KMS-11 (cell line): ENCODE data around the gene DNAJB11.

ENCODE experiments used
- H2AFZ ChIP-seq: fragments of 200-600 bp; sonication (generic); 2 replicates; pipeline ENCODE4 v1.6.1; 2016; ENCODE audit warnings: antibody characterized with exemption, mixed run types, low read depth
- H3K27ac ChIP-seq: fragments of 200-600 bp; sonication (generic); 2 replicates; pipeline ENCODE4 v1.6.1; 2016; ENCODE audit warnings: mild to moderate bottlenecking, mixed run types
- H3K27me3 ChIP-seq: fragments of 200-600 bp; sonication (generic); 2 replicates; pipeline ENCODE4 v1.6.1; 2017; ENCODE audit warnings: mild to moderate bottlenecking, low read depth, mixed run types, moderate library complexity; ENCODE audit not compliant: insufficient read depth
- H3K36me3 ChIP-seq: fragments of 200-600 bp; sonication (generic); 2 replicates; pipeline ENCODE4 v1.6.1; 2017; ENCODE audit warnings: mild to moderate bottlenecking, mixed run types; ENCODE audit not compliant: insufficient read depth
- H3K4me1 ChIP-seq: fragments of 200-600 bp; sonication (generic); 2 replicates; pipeline ENCODE4 v1.6.1; 2016; ENCODE audit warnings: mild to moderate bottlenecking, low read depth, mixed run types; ENCODE audit not compliant: poor library complexity, severe bottlenecking
- H3K4me2 ChIP-seq: fragments of 200-600 bp; sonication (generic); 2 replicates; pipeline ENCODE4 v1.7.0; 2016; ENCODE audit warnings: mild to moderate bottlenecking, mixed run types
- H3K4me3 ChIP-seq: fragments of 200-600 bp; sonication (generic); IDR thresholded peaks from 2 replicates; pipeline ENCODE4 v1.6.1; 2017; ENCODE audit warnings: low read depth, low read length, mixed read lengths; ENCODE audit not compliant: insufficient read depth
- H3K79me2 ChIP-seq: fragments of 200-600 bp; sonication (generic); 2 replicates; pipeline ENCODE4 v1.6.1; 2016; ENCODE audit warnings: low read depth, mixed run types; ENCODE audit not compliant: insufficient read depth
- H3K9ac ChIP-seq: fragments of 200-600 bp; sonication (generic); 2 replicates; pipeline ENCODE4 v1.6.1; 2016; ENCODE audit warnings: mild to moderate bottlenecking, mixed run types
- H4K20me1 ChIP-seq: fragments of 200-600 bp; sonication (generic); 2 replicates; pipeline ENCODE4 v1.6.1; 2016; ENCODE audit warnings: mild to moderate bottlenecking, mixed run types; ENCODE audit not compliant: insufficient read depth
- CTCF ChIP-seq: fragments of 200-600 bp; sonication (generic); conservative IDR thresholded peaks from 2 replicates; pipeline ENCODE4 v1.6.1; 2017; ENCODE audit warnings: low read depth, mild to moderate bottlenecking, antibody characterized with exemption, low read length, moderate library complexity, mixed read lengths

DNAJB11 gene

GRCh38 chr3:186593862-186594261 is 23.3 kb downstream of the DNAJB11 start:
- Histone ChIP-seq H3K79me2 (no peaks in the 10 kb centered on the region), H3K27ac (no peak overlapping the region), H3K4me1 (no peaks in the 10 kb centered on the region), H4K20me1 (no peaks in the 10 kb centered on the region), H3K4me3 (no peak overlapping the region), H3K4me2 (no peak overlapping the region), H3K9ac (no peak overlapping the region), H3K36me3 (no peaks in the 10 kb centered on the region), H3K27me3 (no peaks in the 10 kb centered on the region), H2AFZ (no peak overlapping the region)
- TF ChIP-seq CTCF = no peak

- H3K4me2 ChIP-seq = no peak overlapping the region
- H3K4me3 ChIP-seq = no peak overlapping the region
- H3K9ac ChIP-seq = no peak overlapping the region
- H3K27ac ChIP-seq = no peak overlapping the region
- no peaks in the 10 kb centered on the region for H3K27me3 ChIP-seq
- H4K20me1 ChIP-seq = no peaks in the 10 kb centered on the region
- no peaks in the 10 kb centered on the region for H3K79me2 ChIP-seq
- no peak for TF ChIP-seq CTCF
- no peaks in the 10 kb centered on the region for H3K36me3 ChIP-seq
- H3K4me1 ChIP-seq = no peaks in the 10 kb centered on the region
- H2AFZ ChIP-seq = no peak overlapping the region
These were observed 24.1 kb downstream of the DNAJB11 start for GRCh38 chr3:186594591-186595113.

- Histone ChIP-seq H3K27me3 (no peaks in the 10 kb centered on the region), H2AFZ (no peak overlapping the region), H4K20me1 (no peaks in the 10 kb centered on the region), H3K36me3 (no peaks in the 10 kb centered on the region), H3K4me1 (no peaks in the 10 kb centered on the region), H3K79me2 (no peaks in the 10 kb centered on the region), H3K4me3 (no peak overlapping the region), H3K9ac (no peak overlapping the region), H3K4me2 (no peak overlapping the region), H3K27ac (no peak overlapping the region)
- no peak for TF ChIP-seq CTCF
These were observed 26.2 kb downstream of the DNAJB11 start for GRCh38 chr3:186596568-186597287.

- Histone ChIP-seq H4K20me1 (no peaks in the 10 kb centered on the region), H3K27me3 (no peaks in the 10 kb centered on the region), H3K79me2 (no peaks in the 10 kb centered on the region), H3K9ac (no peak overlapping the region), H2AFZ (no peak overlapping the region), H3K4me1 (no peaks in the 10 kb centered on the region), H3K27ac (no peak overlapping the region), H3K4me3 (no peak overlapping the region), H3K4me2 (no peak overlapping the region), H3K36me3 (no peaks in the 10 kb centered on the region)
- TF ChIP-seq CTCF = no peak
These were observed 27.7 kb downstream of the DNAJB11 start for GRCh38 chr3:186598108-186598784.
